NCI-H1105 (cell line): ENCODE results near the gene PACS1.
"Not testable (repeated sequence)": the region's sequence is repeated elsewhere in the genome, so short reads cannot be mapped to it uniquely, and the experiment has no call there.

Experiments used
- DNase-seq: peaks from one replicate; lab custom pipeline; 2025; lab: John Stamatoyannopoulos, UW

The PACS1 gene

DNA sequence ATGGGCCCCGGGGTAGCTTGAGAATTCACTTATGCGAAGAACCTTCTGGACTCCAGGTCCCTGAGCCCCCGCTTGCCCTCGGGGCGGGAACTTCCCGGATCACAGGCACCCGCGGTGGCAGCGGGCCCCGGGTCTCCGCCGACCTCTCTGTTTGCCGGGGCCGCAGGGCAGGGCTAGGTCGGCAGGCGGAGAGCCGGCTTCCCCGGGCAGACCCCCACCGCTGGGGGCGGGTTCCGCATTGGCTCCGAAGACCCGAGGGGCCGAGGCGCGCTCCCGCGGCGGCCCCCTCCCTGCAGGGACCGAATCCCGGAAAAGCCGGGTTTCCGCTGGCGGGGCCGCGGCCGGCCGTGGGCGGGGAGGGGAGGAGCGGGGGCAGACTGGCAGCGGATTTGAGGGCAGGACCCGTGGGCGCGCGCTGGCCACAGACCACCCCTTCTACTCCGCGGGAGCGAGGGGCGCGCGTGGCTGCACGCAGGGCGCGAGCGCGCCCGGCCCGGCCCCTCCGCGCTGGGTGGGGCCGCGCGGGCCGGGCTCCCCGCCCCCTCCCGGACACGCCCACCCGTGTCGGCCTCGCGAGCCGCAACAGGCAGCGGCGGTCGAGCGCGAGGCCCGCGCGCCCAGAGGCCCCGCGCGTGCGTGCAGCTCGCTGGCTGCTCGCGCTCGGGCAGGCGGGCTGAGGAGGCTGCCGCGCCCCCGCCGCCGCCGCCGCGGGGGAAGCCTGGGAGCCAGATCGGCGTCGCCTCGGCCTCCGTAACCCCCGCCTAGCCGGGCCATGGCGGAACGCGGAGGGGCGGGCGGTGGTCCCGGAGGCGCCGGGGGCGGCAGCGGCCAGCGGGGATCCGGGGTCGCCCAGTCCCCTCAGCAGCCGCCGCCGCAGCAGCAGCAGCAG is at the start of gene PACS1:
PACS1 (plus strand) TSS at position 558 of the 889 bp plus-strand sequence; CDS start at position 773, 215 bp downstream.
- DNase-seq, result peak; percentile 38

DNA sequence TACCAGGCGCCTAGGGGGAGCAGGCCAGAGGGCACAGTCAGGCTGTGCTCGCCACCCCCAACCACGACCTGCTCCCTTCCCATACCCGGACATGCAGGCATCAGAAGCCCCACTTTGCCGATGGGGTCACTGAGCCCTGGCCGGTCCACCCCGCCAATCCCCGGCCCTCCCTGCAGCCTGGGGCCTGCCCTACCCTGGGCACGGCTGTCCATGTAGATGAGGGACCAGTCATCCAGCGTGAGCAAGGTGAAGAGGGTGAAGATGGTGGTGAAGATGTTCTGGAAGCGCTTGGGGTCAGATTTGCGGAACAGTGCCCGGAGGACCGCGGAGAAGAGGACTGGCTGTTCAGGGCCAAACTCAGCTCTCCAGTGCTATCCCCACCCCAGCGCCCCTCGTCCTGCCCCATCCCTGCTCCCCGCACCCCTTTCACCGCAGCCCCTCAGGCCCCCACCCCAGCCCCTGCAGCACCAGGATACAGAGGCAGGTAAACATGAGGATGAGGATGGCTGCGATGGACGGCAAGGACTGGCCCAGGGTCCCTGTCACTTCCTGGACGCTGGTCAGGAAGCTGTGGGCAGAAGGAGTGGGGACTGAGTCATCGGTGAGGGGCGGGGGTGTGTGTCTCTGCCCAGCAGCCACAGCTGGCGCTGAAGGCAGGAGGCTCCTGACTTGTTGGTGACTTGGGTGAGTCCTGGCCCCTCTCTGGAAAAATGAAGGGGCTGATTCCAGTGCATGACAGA is 49.3 kb upstream of the PACS1 start:
- DNase-seq, result no peak

- peak; percentile 54 for DNase-seq
Measured at GRCh38 chr11:66022401-66023185, 47.5 kb upstream of the PACS1 start.

GRCh38 chr11:66023186-66023440 is 47.0 kb upstream of the PACS1 start:
- DNase-seq, result not testable (repeated sequence)

DNA sequence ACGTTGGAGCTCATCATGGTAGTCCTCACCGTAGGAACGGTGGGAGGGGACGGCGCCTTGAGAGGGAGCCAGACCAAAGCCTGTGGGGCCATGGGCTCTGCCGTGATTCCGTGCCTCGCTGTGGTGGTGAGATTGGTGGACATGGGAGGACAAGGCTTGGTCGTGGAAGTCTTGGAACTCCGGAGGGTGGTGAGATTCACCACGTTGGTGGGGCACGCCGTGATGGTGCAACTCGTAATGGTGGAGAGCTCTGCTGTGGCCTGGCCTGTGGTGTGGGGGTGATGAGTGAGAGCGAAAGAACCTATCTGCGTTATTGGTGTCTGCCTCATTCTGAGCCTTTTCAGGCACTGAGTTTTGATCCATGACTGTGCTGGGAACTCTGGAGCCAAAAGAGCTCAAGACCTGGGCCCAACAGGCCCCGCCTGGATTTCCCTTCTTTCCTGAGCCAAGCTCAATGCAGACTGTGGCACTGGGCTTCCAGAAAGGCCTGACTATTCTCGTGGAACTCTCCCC is 44.0 kb upstream of the PACS1 start, which contains the start of gene CATSPER1:
CATSPER1 (minus strand) TSS at position 463 of the 513 bp plus-strand sequence; CDS start at position 363, 100 bp downstream.
- DNase-seq, result no peak

- no peak for DNase-seq
Measured at GRCh38 chr11:66032957-66033735, 36.9 kb upstream of the PACS1 start.

DNA sequence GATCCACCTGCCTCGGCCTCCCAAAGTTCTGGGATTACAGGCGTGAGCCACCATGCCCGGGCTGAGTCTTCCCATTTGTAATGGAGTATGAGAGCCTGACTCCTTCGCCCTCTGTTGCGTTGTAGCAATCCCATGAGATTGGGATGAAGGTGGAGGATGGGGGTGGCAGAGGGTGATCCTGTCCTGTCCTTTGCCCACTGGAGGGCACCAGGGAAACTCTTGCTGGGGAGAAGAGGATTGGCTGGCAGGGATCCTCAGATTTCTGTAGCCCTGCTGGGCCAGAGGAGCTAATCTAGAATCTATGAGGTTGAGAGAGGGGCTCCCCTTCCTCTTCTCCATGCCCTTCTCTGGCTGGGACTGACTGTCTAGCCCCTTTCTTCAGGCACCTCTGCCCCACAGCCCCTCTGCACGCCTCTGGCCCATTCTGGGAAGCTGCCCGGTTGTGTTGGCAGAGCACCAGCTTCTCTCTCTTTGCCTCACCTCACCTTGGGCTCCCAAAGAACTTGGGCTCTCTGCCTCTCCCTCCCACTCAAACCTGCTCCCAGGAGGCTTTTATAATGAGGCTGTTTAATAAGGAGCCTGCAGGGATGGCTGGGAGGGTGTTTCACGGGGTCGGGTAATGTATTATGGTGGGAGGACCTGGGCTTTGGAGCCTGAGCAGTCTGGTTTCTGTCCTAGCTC is 34.3 kb upstream of the PACS1 start:
- DNase-seq, result no peak

DNA sequence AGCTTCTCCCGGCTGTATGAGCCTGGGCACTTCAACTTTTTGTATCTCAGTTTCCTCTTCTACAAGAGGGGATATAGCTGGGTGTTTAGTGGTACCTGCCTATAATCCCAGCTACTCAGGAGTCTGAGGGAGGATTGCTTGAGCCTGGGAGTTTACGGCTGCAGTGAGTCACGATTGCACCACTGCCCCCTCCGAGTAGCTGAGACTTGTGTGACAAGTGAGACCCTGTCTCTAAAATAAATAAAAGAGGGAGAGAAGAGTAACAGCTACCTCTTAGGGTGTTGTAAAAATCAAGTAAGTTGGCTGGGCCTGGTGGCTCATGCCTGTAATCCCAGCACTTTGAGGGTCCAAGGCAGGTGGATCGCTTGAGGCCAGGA is 33.8 kb upstream of the PACS1 start:
- no peak for DNase-seq

DNA sequence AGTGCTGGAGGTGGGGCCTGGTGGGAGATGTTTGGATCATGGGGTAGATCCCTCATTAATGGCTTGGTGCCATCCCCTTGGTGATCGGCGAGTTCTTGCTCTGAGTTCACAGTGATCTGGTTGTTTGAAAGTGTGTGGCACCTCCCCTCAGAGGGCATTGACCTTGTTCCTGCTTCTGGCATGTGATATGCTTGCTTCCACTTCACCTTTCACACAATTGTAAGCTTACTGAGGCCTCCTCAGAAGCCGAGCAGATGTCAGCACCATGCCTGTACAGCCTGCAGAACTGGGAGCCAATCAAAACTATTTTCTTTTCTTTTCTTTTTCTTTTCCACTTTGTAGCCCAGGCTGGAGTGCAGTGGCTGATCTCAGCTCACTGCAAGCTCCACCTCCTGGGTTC is 32.7 kb upstream of the PACS1 start:
- no peak for DNase-seq

DNA sequence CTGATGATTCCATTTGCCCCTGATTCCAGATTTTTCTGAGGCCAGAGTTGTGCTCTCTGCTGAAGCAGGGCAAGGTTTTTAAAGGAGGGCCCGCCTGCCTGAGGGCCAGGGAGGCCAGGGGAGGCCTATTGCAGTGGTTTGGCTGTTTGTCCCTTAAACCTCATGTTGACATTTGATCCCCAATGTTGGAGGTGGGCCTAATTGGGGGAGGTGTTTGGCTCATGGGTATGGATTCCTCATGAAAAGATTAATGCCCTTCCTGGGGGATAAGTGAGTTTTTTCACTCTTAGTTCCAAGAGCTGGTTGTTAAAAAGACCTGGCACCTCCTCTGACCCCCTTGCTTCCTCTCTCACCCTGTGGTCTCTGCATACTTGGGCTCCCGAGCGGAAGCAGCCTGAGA is 30.3 kb upstream of the PACS1 start:
- DNase-seq, result no peak

GRCh38 chr11:66042227-66042995 is 27.7 kb upstream of the PACS1 start:
- DNase-seq, result no peak

DNA sequence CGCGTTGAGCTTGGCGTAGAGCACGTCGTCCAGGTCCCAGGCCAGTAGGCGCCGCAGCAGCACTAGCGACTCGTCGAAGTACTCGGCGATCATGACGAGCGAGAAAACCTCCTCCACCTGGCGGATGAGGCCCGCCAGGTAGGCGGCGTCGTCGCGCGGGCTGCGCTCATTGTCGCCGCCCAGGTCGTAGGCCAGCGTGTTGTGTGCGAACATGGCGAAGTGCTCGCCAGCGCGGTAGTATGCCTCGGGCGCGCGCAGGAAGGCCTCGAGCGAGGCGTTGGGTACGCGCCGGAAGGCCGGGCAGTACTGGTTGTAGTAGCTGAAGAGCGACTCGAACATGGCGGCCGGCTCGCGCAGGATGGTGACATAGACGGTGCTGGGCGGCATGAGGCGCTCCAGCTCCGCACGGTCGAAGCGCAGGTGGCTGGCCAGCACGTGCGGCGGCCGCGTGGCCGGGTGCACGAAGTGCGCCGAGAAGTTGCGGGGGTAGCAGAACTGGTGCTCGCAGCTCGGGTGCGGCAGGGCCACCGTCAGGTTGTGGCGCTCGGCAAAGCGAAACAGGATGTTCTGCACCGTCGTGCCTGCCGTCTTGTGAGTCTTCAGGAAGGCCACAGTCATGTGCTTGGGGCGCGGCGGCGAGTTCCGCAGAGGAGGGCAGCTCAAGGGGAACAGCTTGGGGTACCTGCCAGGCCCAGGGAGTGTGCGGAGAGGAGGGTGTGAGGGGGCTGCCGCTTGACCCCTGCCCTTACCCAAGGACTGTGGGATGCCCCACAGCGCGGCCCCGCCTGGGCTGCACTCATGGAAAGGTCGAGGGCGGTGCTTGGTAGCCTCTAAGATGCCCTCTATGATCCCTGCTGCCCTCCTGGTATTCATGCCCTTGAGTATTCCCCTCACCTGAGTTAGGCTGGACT is 26.8 kb upstream of the PACS1 start:
- DNase-seq, result no peak

GRCh38 chr11:66044757-66045156 is 25.3 kb upstream of the PACS1 start:
- no peak for DNase-seq

- DNase-seq, result peak; percentile 88
Measured at GRCh38 chr11:66045177-66045639, 24.9 kb upstream of the PACS1 start.

DNA sequence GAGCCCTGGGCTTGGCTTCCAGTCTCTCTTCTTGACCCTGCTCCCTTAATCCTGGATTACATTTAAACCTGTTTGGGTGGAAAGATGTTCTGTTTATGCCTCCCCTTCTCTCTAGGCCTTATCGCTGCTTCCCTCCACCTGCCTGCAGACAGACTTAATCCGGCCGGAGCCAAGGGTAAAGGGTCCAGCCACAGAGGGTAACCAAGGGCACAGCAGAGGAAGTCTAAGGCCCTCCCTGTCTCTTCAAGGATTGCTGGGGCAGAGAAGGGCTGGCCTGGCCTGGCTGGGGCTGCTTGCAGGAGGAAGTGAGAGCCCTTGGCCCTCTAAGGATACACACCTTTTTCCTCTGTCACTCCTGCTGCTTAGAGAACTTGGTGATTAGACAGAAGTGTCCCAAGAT is 23.2 kb upstream of the PACS1 start:
- DNase-seq, result no peak

- no peak for DNase-seq
Measured at GRCh38 chr11:66047541-66048365, 22.3 kb upstream of the PACS1 start.

- no peak for DNase-seq
Measured at GRCh38 chr11:66048547-66049323, 21.3 kb upstream of the PACS1 start, which contains the start of gene GAL3ST3. TSS of gene GAL3ST3 (minus strand) at chr11:66049161. CDS start at chr11:66045415, 3,746 bp downstream.
